Endothelial cell of umbilical vein (primary cell): ENCODE data around the gene ITPR2. TPM values are rescaled to one million over a fixed set of nuclear protein-coding genes. Genes with fewer than 3 reads are reported as not detected.

Source experiments
- BruUV-seq: library from RNA; stranded (reverse); fragments of 400-500 nt; replicated peaks from 2 replicates; lab custom pipeline; 2021; lab: Mats Ljungman, UMichigan
- CTCF ChIA-PET: fragments of 300-600, 350-600 bp; sonication (Branson Sonifier 250); formaldehyde crosslinking; loops from one replicate; lab custom pipeline; 2021; ENCODE audit warnings: antibody characterized with exemption, inconsistent platforms; lab: Charles Lee
- POLR2A ChIA-PET: fragments of 300-600, 350-600 bp; sonication (Branson Sonifier 250); formaldehyde crosslinking; loops from one replicate; lab custom pipeline; 2021; ENCODE audit warnings: antibody characterized with exemption, inconsistent platforms; lab: Charles Lee
- DNase-seq: peaks from one replicate; pipeline ENCODE4 v3.0.0-alpha.2; 2011; ENCODE audit warnings: low read depth, low spot score
- FAIRE-seq: peaks from 2 replicates; lab custom pipeline; 2011; peaks lifted over from hg19 to GRCh38; lab: Jason Lieb, UNC
- H2AFZ ChIP-seq: 2 replicates; pipeline ENCODE4 v1.6.0; 2012; ENCODE audit warnings: low read depth, low read length, control low read depth, inconsistent platforms
- H3K27ac ChIP-seq: 2 replicates; pipeline ENCODE4 v1.5.1; 2011; ENCODE audit warnings: low read depth, mild to moderate bottlenecking, control low read depth, low read length, moderate library complexity; ENCODE audit not compliant: insufficient read depth
- H3K27me3 ChIP-seq, 2 experiments: 2 replicates each; pipeline versions ENCODE4 v1.6.0 to v1.6.1; 2011; ENCODE audit warnings: low read length in 2 of 2, mixed read lengths in 1 of 2; ENCODE audit not compliant: control insufficient read depth in 2 of 2, insufficient read depth in 2 of 2
- H3K36me3 ChIP-seq, 2 experiments: 2 replicates in 1 of 2; 3 replicates in 1 of 2; pipeline ENCODE4 v1.5.1; 2011; ENCODE audit warnings: low read length in 2 of 2, mild to moderate bottlenecking in 1 of 2, moderate library complexity in 1 of 2; ENCODE audit not compliant: control insufficient read depth in 2 of 2, insufficient read depth in 2 of 2; ENCODE audit errors: extremely low read depth in 1 of 2
- H3K4me1 ChIP-seq: 3 replicates; pipeline ENCODE4 v1.5.1; 2011; ENCODE audit warnings: mild to moderate bottlenecking, low read length; ENCODE audit not compliant: control insufficient read depth, insufficient read depth; ENCODE audit errors: extremely low read depth
- H3K4me2 ChIP-seq: 2 replicates; pipeline ENCODE4 v1.6.1; 2011; ENCODE audit warnings: low read length, control low read depth, mixed read lengths; ENCODE audit not compliant: insufficient read depth
- H3K4me3 ChIP-seq, 3 experiments: fragments of 200-600 bp in 1 of 3; sonication (generic), shearing (Covaris generic) in 1 of 3; replicated peaks in 1 of 3; 2 replicates each; pipeline ENCODE4 v1.5.1; 2011 to 2016; ENCODE audit warnings: control low read depth in 3 of 3, low read length in 3 of 3, mild to moderate bottlenecking in 2 of 3, inconsistent platforms in 1 of 3, low read depth in 1 of 3, moderate library complexity in 1 of 3; ENCODE audit not compliant: insufficient read depth in 1 of 3
- H3K79me2 ChIP-seq: 2 replicates; pipeline ENCODE4 v1.6.0; 2012; ENCODE audit warnings: low read length, inconsistent platforms; ENCODE audit not compliant: control insufficient read depth, insufficient read depth
- H3K9ac ChIP-seq: replicated peaks from 2 replicates; pipeline ENCODE3; 2011; ENCODE audit warnings: low read length, control low read depth; ENCODE audit not compliant: insufficient read depth; ENCODE audit errors: extremely low read depth
- H3K9me1 ChIP-seq: replicated peaks from 3 replicates; pipeline ENCODE4 v1.6.0; 2011; ENCODE audit warnings: mild to moderate bottlenecking, low read length; ENCODE audit not compliant: control insufficient read depth, insufficient read depth; ENCODE audit errors: extremely low read depth
- H3K9me3 ChIP-seq: replicated peaks from 2 replicates; pipeline ENCODE4 v1.5.1; 2012; ENCODE audit warnings: low read length, inconsistent platforms; ENCODE audit not compliant: control insufficient read depth, insufficient read depth
- H4K20me1 ChIP-seq: replicated peaks from 2 replicates; pipeline ENCODE3; 2011; ENCODE audit warnings: mild to moderate bottlenecking, low read length; ENCODE audit not compliant: control insufficient read depth, insufficient read depth; ENCODE audit errors: extremely low read depth
- EZH2 ChIP-seq: IDR thresholded peaks from 2 replicates; pipeline ENCODE4 v1.6.1; 2012; ENCODE audit warnings: borderline replicate concordance, low read depth, mild to moderate bottlenecking, moderate library complexity, low read length, inconsistent platforms; ENCODE audit not compliant: severe bottlenecking
- FOS ChIP-seq: IDR thresholded peaks from 2 replicates; pipeline ENCODE4 v1.6.1; 2011; ENCODE audit warnings: mild to moderate bottlenecking, low read length, moderate library complexity, borderline replicate concordance; ENCODE audit not compliant: insufficient read depth
- GATA2 ChIP-seq: IDR thresholded peaks from 2 replicates; pipeline ENCODE4 v1.7.0; 2011; ENCODE audit warnings: low read depth, mild to moderate bottlenecking, moderate library complexity, mixed read lengths, low read length; ENCODE audit not compliant: insufficient read length, insufficient read depth
- JUN ChIP-seq: IDR thresholded peaks from 2 replicates; pipeline ENCODE4 v1.6.1; 2011; ENCODE audit warnings: borderline replicate concordance, low read depth; ENCODE audit not compliant: insufficient read length, insufficient read depth
- MYC ChIP-seq: IDR thresholded peaks from one replicate; pipeline ENCODE4 v1.6.1; 2011; ENCODE audit warnings: mild to moderate bottlenecking, low read depth, low read length
- POLR2A ChIP-seq: IDR thresholded peaks from 2 replicates; pipeline ENCODE4 v1.6.1; 2012; ENCODE audit warnings: low read depth, mild to moderate bottlenecking, control low read depth, low read length
- POLR2AphosphoS5 ChIP-seq: IDR thresholded peaks from 2 replicates; pipeline ENCODE4 v1.6.1; 2012; ENCODE audit warnings: low read depth, mild to moderate bottlenecking, control low read depth, low read length, moderate library complexity; ENCODE audit not compliant: insufficient read depth
- dilution Hi-C: fragments of 300-500 bp; cut with MboI; formaldehyde crosslinking; loops from one replicate; pipeline ENCODE4 v1.15.0; 2019; ENCODE audit warnings: low sequenced_read_pairs; ENCODE audit not compliant: extremely low pct_ligation_motif_present
- intact Hi-C: fragments of 100-400 bp; cut with micrococcal nuclease; formaldehyde crosslinking; loops from one replicate; pipeline ENCODE4 v1.10.0; 2022
- polyA plus RNA-seq, 4 experiments: library from polyadenylated mRNA; depleted of rRNA in 3 of 4; stranded (reverse) in 3 of 4; unstranded in 1 of 4; fragments of >200 nt; gene quantifications; 2 replicates each; pipeline versions ENCODE4 v1.2.1 to v1.2.3, GENCODE V29; 2011 to 2012; ENCODE audit warnings: missing spikeins in 1 of 4
- total RNA-seq: library from RNA; stranded (reverse); gene quantifications from 2 replicates; pipeline ENCODE4 v1.2.3, GENCODE V29; 2021
- TF ChIP-seq, protein P1 (sequence below): IDR thresholded peaks from 2 replicates; pipeline ENCODE4 v1.6.1; 2011; ENCODE audit not compliant: insufficient read depth, insufficient read length
- TF ChIP-seq, protein P2 (sequence below), 2 donors: IDR thresholded peaks; 1 replicate in 1 of 2; 2 replicates in 1 of 2; pipeline ENCODE4 v1.5.1; 2011; ENCODE audit warnings: low read length in 2 of 2, mild to moderate bottlenecking in 2 of 2, moderate library complexity in 2 of 2, control low read depth in 1 of 2, inconsistent platforms in 1 of 2, low read depth in 1 of 2; ENCODE audit not compliant: insufficient read depth in 1 of 2; ENCODE audit errors: extremely low read depth in 1 of 2

The ITPR2 gene
- total and polyA plus RNA-seq, 2 donors (not counting 3 experiments of a cell fraction or from before 2014, with no cell fraction given): 16.2 to 86.8 TPM

- Histone ChIP-seq H3K9ac (no peak overlapping the region), H3K27me3 (no peaks in the 10 kb centered on the region), H3K4me3 (no peak overlapping the region), H3K4me2 (no peak overlapping the region), H3K9me1 (no peaks in the 10 kb centered on the region), H3K36me3 (peaks cover 0 to 2% of the 10 kb centered on the region in 2 experiments), H4K20me1 (no peaks in the 10 kb centered on the region), H3K79me2 (no peaks in the 10 kb centered on the region), H3K4me1 (no peaks in the 10 kb centered on the region), H3K9me3 (no peaks in the 10 kb centered on the region), H2AFZ (no peak overlapping the region), H3K27ac (no peak overlapping the region)
- ChIA-PET CTCF (interaction anchor here (1.6 kb wide), 1 partner anchor 9 kb away, joined by 4 read pairs; no protein-coding TSS in a partner anchor), POLR2A (no interaction called here)
- intact Hi-C loops: no loop called here
- dilution Hi-C loops: no loop called here
- peak; percentile 48 for TF ChIP-seq FOS
- TF ChIP-seq, protein P1, sequence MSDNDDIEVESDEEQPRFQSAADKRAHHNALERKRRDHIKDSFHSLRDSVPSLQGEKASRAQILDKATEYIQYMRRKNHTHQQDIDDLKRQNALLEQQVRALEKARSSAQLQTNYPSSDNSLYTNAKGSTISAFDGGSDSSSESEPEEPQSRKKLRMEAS: no peak
- no peak for DNase-seq
- BruUV-seq: no TSS peak
- no peak for FAIRE-seq
Observed at GRCh38 chr12:26369588-26369987, 463.4 kb downstream of the ITPR2 start.

DNA sequence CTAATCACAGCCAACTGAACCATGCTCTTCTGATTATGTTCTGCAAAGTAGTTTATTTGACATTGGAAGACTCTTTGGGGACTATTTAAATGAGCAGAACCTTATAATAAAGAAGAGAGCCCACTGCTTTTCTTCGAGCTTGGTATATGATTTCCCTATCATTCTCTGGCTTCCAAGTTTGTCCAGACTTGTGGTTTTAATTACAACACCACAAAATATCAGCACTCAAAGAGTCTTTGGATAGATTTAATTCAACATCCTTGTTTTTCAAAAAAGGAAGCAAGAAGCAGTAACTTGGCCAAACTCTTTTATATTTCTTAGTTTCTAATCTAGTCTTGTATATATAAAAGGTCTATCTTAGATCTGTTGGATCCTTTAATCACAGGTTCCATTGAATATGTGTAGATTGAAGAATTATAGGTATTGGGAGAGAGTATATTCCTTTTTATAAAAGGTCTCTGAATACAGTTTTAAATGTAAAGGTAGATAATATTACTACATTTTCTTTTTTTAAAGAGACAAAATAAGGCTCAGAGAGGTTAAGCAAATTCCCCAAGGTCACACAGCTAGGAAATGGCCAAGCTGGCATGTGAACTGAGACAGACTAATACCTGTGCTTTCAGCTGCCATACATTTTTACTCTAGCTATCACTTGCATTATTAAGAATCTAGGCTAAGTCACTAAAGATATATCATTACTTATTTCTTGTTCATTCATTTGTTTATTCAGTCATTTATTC lies 464.8 kb downstream of the ITPR2 start:
- dilution Hi-C loops: no loop called here
- no TSS peak for BruUV-seq
- no peak overlapping the region for H3K4me3 ChIP-seq
- DNase-seq: no peak
- no peak for FAIRE-seq
- peaks cover 0 to 2% of the 10 kb centered on the region in 2 experiments for H3K36me3 ChIP-seq
- H3K9me3 ChIP-seq: no peaks in the 10 kb centered on the region
- no peak overlapping the region for H2AFZ ChIP-seq
- ChIA-PET CTCF (interaction anchor here (1.6 kb wide), 1 partner anchor 11 kb away, joined by 4 read pairs; no protein-coding TSS in a partner anchor), POLR2A (no interaction called here)
- TF ChIP-seq, protein P1: no peak
- TF ChIP-seq JUN: no peak
- no peak for TF ChIP-seq POLR2AphosphoS5
- TF ChIP-seq EZH2: no peak
- no peak for TF ChIP-seq MYC
- TF ChIP-seq POLR2A: no peak
- TF ChIP-seq GATA2: no peak
- TF ChIP-seq, protein P2, sequence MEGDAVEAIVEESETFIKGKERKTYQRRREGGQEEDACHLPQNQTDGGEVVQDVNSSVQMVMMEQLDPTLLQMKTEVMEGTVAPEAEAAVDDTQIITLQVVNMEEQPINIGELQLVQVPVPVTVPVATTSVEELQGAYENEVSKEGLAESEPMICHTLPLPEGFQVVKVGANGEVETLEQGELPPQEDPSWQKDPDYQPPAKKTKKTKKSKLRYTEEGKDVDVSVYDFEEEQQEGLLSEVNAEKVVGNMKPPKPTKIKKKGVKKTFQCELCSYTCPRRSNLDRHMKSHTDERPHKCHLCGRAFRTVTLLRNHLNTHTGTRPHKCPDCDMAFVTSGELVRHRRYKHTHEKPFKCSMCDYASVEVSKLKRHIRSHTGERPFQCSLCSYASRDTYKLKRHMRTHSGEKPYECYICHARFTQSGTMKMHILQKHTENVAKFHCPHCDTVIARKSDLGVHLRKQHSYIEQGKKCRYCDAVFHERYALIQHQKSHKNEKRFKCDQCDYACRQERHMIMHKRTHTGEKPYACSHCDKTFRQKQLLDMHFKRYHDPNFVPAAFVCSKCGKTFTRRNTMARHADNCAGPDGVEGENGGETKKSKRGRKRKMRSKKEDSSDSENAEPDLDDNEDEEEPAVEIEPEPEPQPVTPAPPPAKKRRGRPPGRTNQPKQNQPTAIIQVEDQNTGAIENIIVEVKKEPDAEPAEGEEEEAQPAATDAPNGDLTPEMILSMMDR (IDR thresholded peaks at IDR 0.05; ENCODE audit: extremely low read depth in 1 of 2, insufficient read depth in 1 of 2, low read depth in 1 of 2, low read length in 2 of 2): no peak
- no peak for TF ChIP-seq FOS
- intact Hi-C loops: no loop called here
- H3K4me2 ChIP-seq: no peak overlapping the region
- no peaks in the 10 kb centered on the region for H3K9me1 ChIP-seq
- H3K4me1 ChIP-seq: no peaks in the 10 kb centered on the region
- no peaks in the 10 kb centered on the region for H3K27me3 ChIP-seq
- H3K9ac ChIP-seq: no peak overlapping the region
- no peaks in the 10 kb centered on the region for H4K20me1 ChIP-seq
- H3K27ac ChIP-seq: no peak overlapping the region
- no peaks in the 10 kb centered on the region for H3K79me2 ChIP-seq
